ENCODE results near the gene SSBP4. TPM values are rescaled to one million over a fixed set of nuclear protein-coding genes. Genes with fewer than 3 reads are reported as not detected.

The SSBP4 gene
- total and polyA plus RNA-seq, 9 of the 15 experiments (the other 6 are each of a cell fraction or from before 2014, with no cell fraction given): 1.1 to 189 (median 39.0) TPM

DNA sequence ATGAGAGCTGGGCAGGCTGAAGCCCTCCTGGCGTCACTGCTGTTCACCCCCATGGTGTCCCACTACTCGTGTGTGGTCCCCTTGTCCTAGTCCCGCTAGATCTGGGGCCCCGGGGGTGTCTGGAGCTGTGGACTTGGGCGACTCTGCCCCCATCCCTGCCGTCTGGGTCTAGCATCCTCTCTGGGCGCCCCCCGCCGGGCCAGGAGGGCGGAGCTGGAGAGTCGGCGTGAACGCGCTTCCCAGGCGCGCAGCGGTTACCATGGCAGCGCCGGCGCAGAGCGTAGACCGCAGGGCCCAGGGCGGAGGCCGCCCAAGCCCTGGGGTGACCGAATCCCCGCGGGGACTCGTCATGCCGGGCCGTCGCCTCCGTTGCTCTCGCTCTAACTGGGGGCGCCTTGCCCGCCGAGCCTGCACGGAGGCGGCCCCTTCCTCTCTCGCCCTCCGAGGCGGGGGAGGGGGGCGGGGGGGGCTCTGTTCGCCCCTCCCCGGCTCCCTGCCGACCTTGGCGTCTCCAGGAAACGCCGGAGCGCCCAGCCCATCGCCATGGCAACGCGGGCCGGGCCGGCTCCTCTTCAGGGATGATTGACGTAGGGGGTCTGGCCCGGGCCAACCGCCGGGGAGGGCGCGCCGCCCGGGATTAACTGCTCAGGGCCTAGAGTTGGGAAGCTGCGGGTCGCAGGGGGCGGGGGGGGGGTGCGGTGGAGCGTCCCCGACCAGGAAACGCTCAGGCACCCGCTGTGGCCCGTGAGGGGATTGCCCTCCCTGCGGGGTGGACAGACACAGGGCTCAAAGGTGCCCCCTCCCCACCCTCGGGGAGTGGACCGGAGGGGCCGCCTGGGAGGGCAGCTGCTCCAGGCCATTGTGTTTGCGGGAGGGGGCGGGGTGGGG is 9.8 kb downstream of the SSBP4 start (continued):
- TF ChIP-seq PYGO2 (tag; IDR thresholded peaks at IDR 0.05) (no peak), FOXM1 (IDR thresholded peaks at IDR 0.05; ENCODE audit: low read depth) (no peak), FOXM1 (CRISPR knock-in tag; IDR thresholded peaks at IDR 0.05; ENCODE audit: low read depth) (no peak), SP1 (CRISPR knock-in tag; IDR thresholded peaks at IDR 0.05) (peak; percentile 49), PRMT5 (CRISPR knock-in tag; IDR thresholded peaks at IDR 0.05) (no peak), PCBP2 (IDR thresholded peaks at IDR 0.05; ENCODE audit: low read depth, low read length, poor library complexity, severe bottlenecking) (no peak), TSC22D4 (tag; IDR thresholded peaks at IDR 0.05) (no peak), ZFPM2 (CRISPR knock-in tag; IDR thresholded peaks at IDR 0.05) (no peak), RBM15 (IDR thresholded peaks at IDR 0.05; ENCODE audit: insufficient read depth, low read length) (no peak), ZNF79 (CRISPR knock-in tag; IDR thresholded peaks at IDR 0.05; ENCODE audit: low read depth) (no peak), TEAD2 (tag; IDR thresholded peaks at IDR 0.05) (no peak), L3MBTL2 (IDR thresholded peaks at IDR 0.05) (0 out of 2 replicates have a peak, but pooled peaks have one; percentile 17), MCM7 (IDR thresholded peaks at IDR 0.05) (no peak), SIN3A (IDR thresholded peaks at IDR 0.05; ENCODE audit: borderline replicate concordance in 2 of 2, control insufficient read depth in 1 of 2, low read depth in 2 of 2, low read length in 2 of 2) (peak; percentile 42 to 56; a peak in 2 of 4 replicates), ZFX (CRISPR knock-in tag; IDR thresholded peaks at IDR 0.05) (peak; percentile 69), KLF10 (CRISPR knock-in tag; IDR thresholded peaks at IDR 0.05) (no peak), SIN3B (IDR thresholded peaks at IDR 0.05; ENCODE audit: low read depth) (no peak), RCOR1 (IDR thresholded peaks at IDR 0.05; ENCODE audit: borderline replicate concordance in 1 of 2, low read depth in 2 of 2, low read length in 2 of 2) (peak in 1 of 2 experiments; percentile 46; a peak in 1 of 4 replicates), ATF7 (IDR thresholded peaks at IDR 0.05) (peak; percentile 54; the same call in 1 of the 2 replicates), RNF2 (IDR thresholded peaks at IDR 0.05) (peak; percentile 30; the same call in 1 of the 2 replicates), TARDBP (IDR thresholded peaks at IDR 0.05) (no peak)
- TF ChIP-seq, protein P1, sequence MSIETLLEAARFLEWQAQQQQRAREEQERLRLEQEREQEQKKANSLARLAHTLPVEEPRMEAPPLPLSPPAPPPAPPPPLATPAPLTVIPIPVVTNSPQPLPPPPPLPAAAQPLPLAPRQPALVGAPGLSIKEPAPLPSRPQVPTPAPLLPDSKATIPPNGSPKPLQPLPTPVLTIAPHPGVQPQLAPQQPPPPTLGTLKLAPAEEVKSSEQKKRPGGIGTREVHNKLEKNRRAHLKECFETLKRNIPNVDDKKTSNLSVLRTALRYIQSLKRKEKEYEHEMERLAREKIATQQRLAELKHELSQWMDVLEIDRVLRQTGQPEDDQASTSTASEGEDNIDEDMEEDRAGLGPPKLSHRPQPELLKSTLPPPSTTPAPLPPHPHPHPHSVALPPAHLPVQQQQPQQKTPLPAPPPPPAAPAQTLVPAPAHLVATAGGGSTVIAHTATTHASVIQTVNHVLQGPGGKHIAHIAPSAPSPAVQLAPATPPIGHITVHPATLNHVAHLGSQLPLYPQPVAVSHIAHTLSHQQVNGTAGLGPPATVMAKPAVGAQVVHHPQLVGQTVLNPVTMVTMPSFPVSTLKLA (conservative IDR thresholded peaks at IDR 0.05): peak; percentile 29 to 74; a peak in 2 of 4 replicates
- TF ChIP-seq, protein P2, sequence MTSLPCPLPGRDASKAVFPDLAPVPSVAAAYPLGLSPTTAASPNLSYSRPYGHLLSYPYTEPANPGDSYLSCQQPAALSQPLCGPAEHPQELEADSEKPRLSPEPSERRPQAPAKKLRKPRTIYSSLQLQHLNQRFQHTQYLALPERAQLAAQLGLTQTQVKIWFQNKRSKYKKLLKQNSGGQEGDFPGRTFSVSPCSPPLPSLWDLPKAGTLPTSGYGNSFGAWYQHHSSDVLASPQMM (CRISPR knock-in tag; IDR thresholded peaks at IDR 0.05): no peak
- TF ChIP-seq, protein P3, sequence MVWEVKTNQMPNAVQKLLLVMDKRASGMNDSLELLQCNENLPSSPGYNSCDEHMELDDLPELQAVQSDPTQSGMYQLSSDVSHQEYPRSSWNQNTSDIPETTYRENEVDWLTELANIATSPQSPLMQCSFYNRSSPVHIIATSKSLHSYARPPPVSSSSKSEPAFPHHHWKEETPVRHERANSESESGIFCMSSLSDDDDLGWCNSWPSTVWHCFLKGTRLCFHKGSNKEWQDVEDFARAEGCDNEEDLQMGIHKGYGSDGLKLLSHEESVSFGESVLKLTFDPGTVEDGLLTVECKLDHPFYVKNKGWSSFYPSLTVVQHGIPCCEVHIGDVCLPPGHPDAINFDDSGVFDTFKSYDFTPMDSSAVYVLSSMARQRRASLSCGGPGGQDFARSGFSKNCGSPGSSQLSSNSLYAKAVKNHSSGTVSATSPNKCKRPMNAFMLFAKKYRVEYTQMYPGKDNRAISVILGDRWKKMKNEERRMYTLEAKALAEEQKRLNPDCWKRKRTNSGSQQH (CRISPR knock-in tag; IDR thresholded peaks at IDR 0.05): no peak
- TF ChIP-seq, protein P4, sequence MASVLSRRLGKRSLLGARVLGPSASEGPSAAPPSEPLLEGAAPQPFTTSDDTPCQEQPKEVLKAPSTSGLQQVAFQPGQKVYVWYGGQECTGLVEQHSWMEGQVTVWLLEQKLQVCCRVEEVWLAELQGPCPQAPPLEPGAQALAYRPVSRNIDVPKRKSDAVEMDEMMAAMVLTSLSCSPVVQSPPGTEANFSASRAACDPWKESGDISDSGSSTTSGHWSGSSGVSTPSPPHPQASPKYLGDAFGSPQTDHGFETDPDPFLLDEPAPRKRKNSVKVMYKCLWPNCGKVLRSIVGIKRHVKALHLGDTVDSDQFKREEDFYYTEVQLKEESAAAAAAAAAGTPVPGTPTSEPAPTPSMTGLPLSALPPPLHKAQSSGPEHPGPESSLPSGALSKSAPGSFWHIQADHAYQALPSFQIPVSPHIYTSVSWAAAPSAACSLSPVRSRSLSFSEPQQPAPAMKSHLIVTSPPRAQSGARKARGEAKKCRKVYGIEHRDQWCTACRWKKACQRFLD (CRISPR knock-in tag; IDR thresholded peaks at IDR 0.05): 0 out of 2 replicates have a peak, but pooled peaks have one; percentile 47

Data from K562 (cell line).